Measurements from ENCODE around the gene SPATA31D1.
A peak's percentile ranks its signal among the peaks of the same experiment; 100 is the strongest.
"Not testable (repeated sequence)": the region's sequence is repeated elsewhere in the genome, so short reads cannot be mapped to it uniquely, and the experiment has no call there.

Gene SPATA31D1

GRCh38 chr9:81988472-81988871, at the start of gene SPATA31D1:
TSS of gene SPATA31D1 (plus strand) at chr9:81988772. CDS start at chr9:81988819, 47 bp downstream.
- DNase-seq (ENCODE audit: extremely low read depth, low read depth); H3K4me3 ChIP-seq (replicated peaks; ENCODE audit: low read depth, low read length): not testable (repeated sequence)

- not testable (repeated sequence) for H3K4me3 ChIP-seq (replicated peaks; ENCODE audit: low read depth, low read length); DNase-seq (ENCODE audit: extremely low read depth, low read depth)
Measured at GRCh38 chr9:81943393-81943792, 45.2 kb upstream of the SPATA31D1 start, which contains the start of gene SPATA31D3. TSS of gene SPATA31D3 (plus strand) at chr9:81943500. CDS start at chr9:81943586, 86 bp downstream.

- H3K4me3 ChIP-seq (replicated peaks; ENCODE audit: low read depth, low read length); DNase-seq (ENCODE audit: extremely low read depth, low read depth): not testable (repeated sequence)
Measured at GRCh38 chr9:81948650-81949049, 39.9 kb upstream of the SPATA31D1 start.

- TF ChIP-seq CTCF (IDR thresholded peaks at IDR 0.05; ENCODE audit: low read depth, low read length, missing control alignments): no peak
- no peak for DNase-seq (ENCODE audit: extremely low read depth, low read depth)
- H3K4me3 ChIP-seq (replicated peaks; ENCODE audit: low read depth, low read length): no peak overlapping the region
Measured at GRCh38 chr9:81953096-81953495, 35.5 kb upstream of the SPATA31D1 start.

GRCh38 chr9:81955625-81956024, 32.9 kb upstream of the SPATA31D1 start:
- H3K4me3 ChIP-seq (replicated peaks; ENCODE audit: low read depth, low read length): no peak overlapping the region
- no peak for TF ChIP-seq CTCF (IDR thresholded peaks at IDR 0.05; ENCODE audit: low read depth, low read length, missing control alignments)
- DNase-seq (ENCODE audit: extremely low read depth, low read depth): no peak

- peak; percentile 40 for DNase-seq (ENCODE audit: extremely low read depth, low read depth)
- no peak overlapping the region for H3K4me3 ChIP-seq (replicated peaks; ENCODE audit: low read depth, low read length)
- no peak for TF ChIP-seq CTCF (IDR thresholded peaks at IDR 0.05; ENCODE audit: low read depth, low read length, missing control alignments)
Measured at GRCh38 chr9:81964218-81965171, 24.1 kb upstream of the SPATA31D1 start.

- DNase-seq (ENCODE audit: extremely low read depth, low read depth): no peak
- H3K4me3 ChIP-seq (replicated peaks; ENCODE audit: low read depth, low read length): no peak overlapping the region
- no peak for TF ChIP-seq CTCF (IDR thresholded peaks at IDR 0.05; ENCODE audit: low read depth, low read length, missing control alignments)
Measured at GRCh38 chr9:81968026-81968425, 20.5 kb upstream of the SPATA31D1 start.

- H3K4me3 ChIP-seq (replicated peaks; ENCODE audit: low read depth, low read length): no peak overlapping the region
- no peak for TF ChIP-seq CTCF (IDR thresholded peaks at IDR 0.05; ENCODE audit: low read depth, low read length, missing control alignments)
- DNase-seq (ENCODE audit: extremely low read depth, low read depth): no peak
Measured at GRCh38 chr9:81969971-81970370, 18.6 kb upstream of the SPATA31D1 start.
